Progenitor cell of endocrine pancreas (in vitro differentiated cells): ENCODE data around the gene MFSD2B. TPM values are rescaled to one million over a fixed set of nuclear protein-coding genes. Genes with fewer than 3 reads are reported as not detected.

Experiments
- DNase-seq: peaks from one replicate; pipeline ENCODE4 v3.0.0; 2021; ENCODE audit warnings: low spot score; ENCODE audit not compliant: unreplicated experiment
- H3K27ac Mint-ChIP-seq: 2 replicates; pipeline ENCODE4 v1.8.0; 2021; ENCODE audit warnings: mild to moderate bottlenecking, moderate library complexity, mixed read lengths
- H3K27me3 Mint-ChIP-seq: 2 replicates; pipeline ENCODE4 v1.8.0; 2021; ENCODE audit warnings: mixed read lengths
- H3K36me3 Mint-ChIP-seq: 2 replicates; pipeline ENCODE4 v1.8.0; 2022; ENCODE audit warnings: mixed read lengths; ENCODE audit not compliant: insufficient read depth
- H3K4me1 Mint-ChIP-seq: 2 replicates; pipeline ENCODE4 v1.8.0; 2021; ENCODE audit warnings: low read depth, mixed read lengths
- H3K4me3 Mint-ChIP-seq: 2 replicates; pipeline ENCODE4 v1.8.0; 2021; ENCODE audit warnings: low read depth, mild to moderate bottlenecking, moderate library complexity, mixed read lengths
- H3K9me3 Mint-ChIP-seq: 2 replicates; pipeline ENCODE4 v1.8.0; 2021; ENCODE audit warnings: low read depth, mixed read lengths
- CTCF ChIP-seq: fragments of 200-600 bp; sonication (generic); IDR thresholded peaks from one replicate; pipeline ENCODE4 v1.5.0; 2021; ENCODE audit warnings: antibody characterized with exemption, mild to moderate bottlenecking; ENCODE audit not compliant: unreplicated experiment
- total RNA-seq: library from RNA; stranded (reverse); gene quantifications from 2 replicates; pipeline ENCODE4 v1.2.1, GENCODE V29; 2021

MFSD2B gene
- total RNA-seq, 1 donor from 2014 or later, result 1.2 TPM

GRCh38 chr2:24073816-24074215 is 63.9 kb downstream of the MFSD2B start:
- Mint-ChIP-seq H3K4me3 (no peak overlapping the region), H3K4me1 (peaks cover 20% of the 10 kb centered on the region), H3K27ac (no peak overlapping the region), H3K9me3 (no peaks in the 10 kb centered on the region), H3K27me3 (no peaks in the 10 kb centered on the region), H3K36me3 (peaks cover 10% of the 10 kb centered on the region)
- no peak for DNase-seq
- no peak for TF ChIP-seq CTCF

- Mint-ChIP-seq H3K27ac (peak overlapping the region; percentile 97), H3K36me3 (peaks cover 14% of the 10 kb centered on the region), H3K4me3 (peak overlapping the region; percentile 98)
Measured at GRCh38 chr2:24075259-24075658, 65.4 kb downstream of the MFSD2B start.

More at GRCh38 chr2:24075259-24075658, 65.4 kb downstream of the MFSD2B start:
- DNase-seq, result no peak
- no peak for TF ChIP-seq CTCF
- no peaks in the 10 kb centered on the region for H3K9me3 Mint-ChIP-seq
- H3K27me3 Mint-ChIP-seq, result no peaks in the 10 kb centered on the region
- peaks cover 20% of the 10 kb centered on the region for H3K4me1 Mint-ChIP-seq

Other genes with a start within 250 kb of the MFSD2B start
- gene ATAD2B, start 83.0 kb upstream of the MFSD2B start, total RNA-seq, result 34.8 and 38.3 TPM in 2 replicates
- 23.7 and 24.1 TPM in 2 replicates for gene UBXN2A, start 69.6 kb upstream of the MFSD2B start, total RNA-seq
- 22.4 and 23.7 TPM in 2 replicates for gene WDCP, start 37.3 kb downstream of the MFSD2B start, total RNA-seq
- gene FKBP1B, start 39.7 kb downstream of the MFSD2B start, total RNA-seq, result 30.5 and 33.7 TPM in 2 replicates
- 93.3 and 101 TPM in 2 replicates for gene SF3B6, start 66.2 kb downstream of the MFSD2B start, total RNA-seq
- gene TP53I3, start 74.7 kb downstream of the MFSD2B start, total RNA-seq, result 64.4 and 67.8 TPM in 2 replicates
- 0.55 and 1.1 TPM in 2 replicates for gene PFN4, start 113.2 kb downstream of the MFSD2B start, total RNA-seq
- gene FAM228B, start 113.4 kb downstream of the MFSD2B start, total RNA-seq, result 25.4 and 27.5 TPM in 2 replicates
- gene FAM228A, start 165.0 kb downstream of the MFSD2B start, total RNA-seq, result 0.31 and 0.80 TPM in 2 replicates